ENCODE data around the gene ZFP92. TPM values are rescaled to one million over a fixed set of nuclear protein-coding genes. Genes with fewer than 3 reads are reported as not detected.

ZFP92 gene
- total and polyA plus RNA-seq, 2 of the 8 experiments (the other 6 are each of a cell fraction or from before 2014, with no cell fraction given) = 0.14 to 0.41 TPM

GRCh38 chrX:153392642-153393321 is 18.5 kb upstream of the ZFP92 start (continued):
- TF ChIP-seq CBX5 (IDR thresholded peaks at IDR 0.05; ENCODE audit: low read depth, low read length) = no peak
- no peak for TF ChIP-seq ASH2L (IDR thresholded peaks at IDR 0.05; ENCODE audit: low read length)
- no peak for TF ChIP-seq CEBPB (IDR thresholded peaks at IDR 0.05; ENCODE audit: low read depth, low read length)
- TF ChIP-seq RXRA (IDR thresholded peaks at IDR 0.05; ENCODE audit: insufficient read depth, low read depth, low read length) = no peak

All from H1 (cell line).